Natural killer cell (primary cell): ENCODE measurements around the gene SEMA4G. TPM values are rescaled to one million over a fixed set of nuclear protein-coding genes. Genes with fewer than 3 reads are reported as not detected.
A peak's percentile ranks its signal among the peaks of the same experiment; 100 is the strongest.

Experiments
- ATAC-seq, 3 donors: fragments of 150-1000 bp in 2 of 3; fragments of 200-7000 bp in 1 of 3; cut with Tn5 transposase; 1 replicate in 1 of 3; 2 replicates in 2 of 3; pipeline ENCODE4 v1.10.0; 2021; ENCODE audit warnings: mild to moderate bottlenecking in 2 of 3, moderate library complexity in 2 of 3
- DNase-seq, 2 donors: peaks; one replicate each; pipeline versions ENCODE4 v3.0.0 to v3.0.0-alpha.2; 2013 to 2021; ENCODE audit warnings: mixed read lengths in 1 of 2
- H3K27ac ChIP-seq: one replicate; pipeline ENCODE4 v1.5.1; 2013; ENCODE audit warnings: mild to moderate bottlenecking, low read length
- H3K27me3 ChIP-seq: one replicate; pipeline ENCODE4 v1.6.1; 2013; ENCODE audit warnings: low read length; ENCODE audit not compliant: control insufficient read depth, insufficient read depth
- H3K36me3 ChIP-seq: one replicate; pipeline ENCODE4 v1.6.1; 2013; ENCODE audit warnings: low read length; ENCODE audit not compliant: control insufficient read depth, insufficient read depth
- H3K4me1 ChIP-seq: one replicate; pipeline ENCODE4 v1.6.1; 2013; ENCODE audit warnings: low read length; ENCODE audit not compliant: control insufficient read depth, insufficient read depth
- H3K4me3 ChIP-seq: one replicate; pipeline ENCODE4 v1.5.1; 2013; ENCODE audit warnings: low read length
- H3K9me3 ChIP-seq: one replicate; pipeline ENCODE4 v1.6.1; 2013; ENCODE audit warnings: low read length; ENCODE audit not compliant: control insufficient read depth, insufficient read depth
- H3K27ac Mint-ChIP-seq, 2 donors: one replicate each; pipeline ENCODE4 v1.8.0; 2022; ENCODE audit warnings: mild to moderate bottlenecking in 2 of 2, mixed read lengths in 2 of 2, moderate library complexity in 1 of 2
- H3K27me3 Mint-ChIP-seq, 2 donors: one replicate each; pipeline ENCODE4 v1.8.0; 2022; ENCODE audit warnings: low read depth in 2 of 2, mixed read lengths in 2 of 2
- H3K36me3 Mint-ChIP-seq: one replicate; pipeline ENCODE4 v1.8.0; 2022; ENCODE audit warnings: mixed read lengths
- H3K4me1 Mint-ChIP-seq, 2 donors: one replicate each; pipeline ENCODE4 v1.8.0; 2022; ENCODE audit warnings: mixed read lengths in 2 of 2
- H3K4me3 Mint-ChIP-seq: one replicate; pipeline ENCODE4 v1.8.0; 2022; ENCODE audit warnings: mild to moderate bottlenecking, moderate library complexity, mixed read lengths
- H3K9me3 Mint-ChIP-seq, 2 donors: one replicate each; pipeline ENCODE4 v1.8.0; 2022; ENCODE audit warnings: mixed read lengths in 2 of 2
- WGBS: methylation state at CpG from one replicate; pipeline ENCODE4 v1.1.7; 2013; ENCODE audit warnings: missing lambda C conversion rate; ENCODE audit not compliant: insufficient coverage; 5-methylcytosine and 5-hydroxymethylcytosine counted together
- intact Hi-C: fragments of 100-400 bp; cut with micrococcal nuclease; formaldehyde crosslinking; loops from one replicate; pipeline ENCODE4 v1.14.2; 2022
- total RNA-seq, 4 donors: library from RNA; stranded (reverse); fragments of 120-200 nt in 1 of 4; gene quantifications; one replicate each; pipeline versions ENCODE4 v1.2.3 to v1.2.4, GENCODE V29; 2013 to 2022
- TF ChIP-seq, protein P1 (sequence below): fragments of 200-600 bp; IDR thresholded peaks from one replicate; pipeline ENCODE4 v1.8.0; 2022; ENCODE audit warnings: antibody characterized with exemption

SEMA4G gene
- total RNA-seq, 3 donors from 2014 or later (not counting 1 experiment from before 2014, with no cell fraction given): 0.53 to 1.7 TPM; not detected in 1

DNA sequence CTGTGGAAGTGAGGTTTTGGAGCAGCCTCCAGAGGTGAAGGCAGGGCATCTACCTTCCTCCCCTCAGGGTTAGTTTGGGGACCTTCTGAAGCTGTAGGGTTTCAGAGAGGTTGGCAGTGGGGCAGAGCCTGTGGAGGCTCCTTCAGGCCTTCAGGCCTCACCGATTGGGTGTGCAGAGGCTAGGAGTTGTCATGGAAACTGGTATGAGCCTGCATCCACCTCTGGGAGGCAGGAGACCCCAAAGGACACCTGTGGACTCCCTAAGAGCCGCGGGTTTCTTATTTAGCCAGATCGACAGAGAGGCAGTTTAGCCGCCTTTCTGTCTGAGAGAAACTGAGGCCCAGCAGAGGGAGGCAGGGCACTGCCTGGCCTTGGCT is 32.3 kb downstream of the SEMA4G start:
- DNase-seq: no peak
- Mint-ChIP-seq H3K36me3 (no peaks in the 10 kb centered on the region), H3K27me3 (peaks cover 0 to 4% of the 10 kb centered on the region in 2 donors), H3K4me1 (peaks cover 14 to 28% of the 10 kb centered on the region in 2 donors), H3K4me3 (peak overlapping the region; percentile 79), H3K9me3 (no peaks in the 10 kb centered on the region), H3K27ac (no peak overlapping the region)
- Histone ChIP-seq H3K9me3 (no peaks in the 10 kb centered on the region), H3K27ac (no peak overlapping the region), H3K36me3 (peaks cover 2% of the 10 kb centered on the region), H3K27me3 (no peaks in the 10 kb centered on the region), H3K4me1 (peaks cover 29% of the 10 kb centered on the region), H3K4me3 (no peak overlapping the region)
- WGBS: 80% methylated on average over 5 of the region's 5 CpGs
- TF ChIP-seq, protein P1, sequence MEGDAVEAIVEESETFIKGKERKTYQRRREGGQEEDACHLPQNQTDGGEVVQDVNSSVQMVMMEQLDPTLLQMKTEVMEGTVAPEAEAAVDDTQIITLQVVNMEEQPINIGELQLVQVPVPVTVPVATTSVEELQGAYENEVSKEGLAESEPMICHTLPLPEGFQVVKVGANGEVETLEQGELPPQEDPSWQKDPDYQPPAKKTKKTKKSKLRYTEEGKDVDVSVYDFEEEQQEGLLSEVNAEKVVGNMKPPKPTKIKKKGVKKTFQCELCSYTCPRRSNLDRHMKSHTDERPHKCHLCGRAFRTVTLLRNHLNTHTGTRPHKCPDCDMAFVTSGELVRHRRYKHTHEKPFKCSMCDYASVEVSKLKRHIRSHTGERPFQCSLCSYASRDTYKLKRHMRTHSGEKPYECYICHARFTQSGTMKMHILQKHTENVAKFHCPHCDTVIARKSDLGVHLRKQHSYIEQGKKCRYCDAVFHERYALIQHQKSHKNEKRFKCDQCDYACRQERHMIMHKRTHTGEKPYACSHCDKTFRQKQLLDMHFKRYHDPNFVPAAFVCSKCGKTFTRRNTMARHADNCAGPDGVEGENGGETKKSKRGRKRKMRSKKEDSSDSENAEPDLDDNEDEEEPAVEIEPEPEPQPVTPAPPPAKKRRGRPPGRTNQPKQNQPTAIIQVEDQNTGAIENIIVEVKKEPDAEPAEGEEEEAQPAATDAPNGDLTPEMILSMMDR: no peak
- intact Hi-C loops: no loop called here
- no peak for ATAC-seq

DNA sequence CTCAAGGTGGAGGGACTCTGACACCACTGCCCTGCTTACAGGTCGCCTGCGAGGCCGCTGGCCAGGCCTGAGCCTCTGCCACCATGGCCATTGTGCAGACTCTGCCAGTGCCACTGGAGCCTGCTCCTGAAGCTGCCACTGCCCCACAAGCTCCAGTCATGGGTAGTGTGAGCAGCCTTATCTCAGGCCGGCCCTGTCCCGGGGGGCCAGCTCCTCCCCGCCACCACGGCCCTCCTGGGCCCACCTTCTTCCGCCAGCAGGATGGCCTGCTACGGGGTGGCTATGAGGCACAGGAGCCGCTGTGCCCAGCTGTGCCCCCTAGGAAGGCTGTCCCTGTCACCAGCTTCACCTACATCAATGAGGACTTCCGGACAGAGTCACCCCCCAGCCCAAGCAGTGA is 33.2 kb downstream of the SEMA4G start:
- ATAC-seq (no peak), DNase-seq (no peak)
- Mint-ChIP-seq H3K9me3 (no peaks in the 10 kb centered on the region), H3K36me3 (no peaks in the 10 kb centered on the region), H3K27me3 (peaks cover 0 to 4% of the 10 kb centered on the region in 2 donors), H3K4me3 (no peak overlapping the region), H3K4me1 (peaks cover 14 to 23% of the 10 kb centered on the region in 2 donors), H3K27ac (no peak overlapping the region)
- H3K27ac ChIP-seq: no peak overlapping the region
- H3K9me3 ChIP-seq: no peaks in the 10 kb centered on the region
- peaks cover 4% of the 10 kb centered on the region for H3K36me3 ChIP-seq
- TF ChIP-seq, protein P1: no peak
- intact Hi-C loops: no loop called here
- WGBS: 90% methylated on average over 11 of the region's 11 CpGs
- H3K27me3 ChIP-seq: no peaks in the 10 kb centered on the region
- peaks cover 27% of the 10 kb centered on the region for H3K4me1 ChIP-seq
- no peak overlapping the region for H3K4me3 ChIP-seq

DNA sequence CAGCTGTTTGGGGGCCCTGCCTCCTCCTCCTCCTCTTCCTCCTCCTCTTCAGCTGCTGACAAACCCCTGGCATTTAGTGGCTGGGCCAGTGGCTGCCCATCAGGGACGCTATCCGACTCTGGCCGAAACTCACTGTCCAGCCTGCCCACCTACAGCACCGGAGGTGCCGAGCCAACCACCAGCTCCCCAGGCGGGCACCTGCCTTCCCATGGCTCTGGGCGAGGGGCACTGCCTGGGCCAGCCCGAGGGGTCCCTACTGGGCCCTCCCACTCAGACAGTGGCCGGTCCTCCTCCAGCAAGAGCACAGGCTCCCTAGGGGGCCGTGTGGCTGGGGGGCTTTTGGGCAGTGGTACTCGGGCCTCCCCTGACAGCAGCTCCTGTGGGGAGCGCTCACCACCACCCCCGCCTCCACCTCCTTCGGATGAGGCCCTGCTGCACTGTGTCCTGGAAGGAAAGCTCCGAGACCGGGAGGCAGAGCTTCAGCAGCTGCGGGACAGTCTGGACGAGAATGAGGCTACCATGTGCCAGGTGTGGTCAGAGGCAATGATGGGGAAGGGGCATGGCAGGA is 34.4 kb downstream of the SEMA4G start:
- Histone ChIP-seq H3K27me3 (no peaks in the 10 kb centered on the region), H3K4me3 (no peak overlapping the region), H3K36me3 (peaks cover 4% of the 10 kb centered on the region), H3K9me3 (no peaks in the 10 kb centered on the region), H3K4me1 (peaks cover 14% of the 10 kb centered on the region), H3K27ac (no peak overlapping the region)
- no peak overlapping the region for H3K4me3 Mint-ChIP-seq
- ATAC-seq (no peak), DNase-seq (no peak)
- intact Hi-C loops: no loop called here
- peaks cover 0 to 4% of the 10 kb centered on the region in 2 donors for H3K27me3 Mint-ChIP-seq
- no peaks in the 10 kb centered on the region for H3K9me3 Mint-ChIP-seq
- 96% methylated on average over 18 of the region's 18 CpGs for WGBS
- H3K27ac Mint-ChIP-seq: no peak overlapping the region
- TF ChIP-seq, protein P1: no peak
- peaks cover 9 to 13% of the 10 kb centered on the region in 2 donors for H3K4me1 Mint-ChIP-seq
- no peaks in the 10 kb centered on the region for H3K36me3 Mint-ChIP-seq

DNA sequence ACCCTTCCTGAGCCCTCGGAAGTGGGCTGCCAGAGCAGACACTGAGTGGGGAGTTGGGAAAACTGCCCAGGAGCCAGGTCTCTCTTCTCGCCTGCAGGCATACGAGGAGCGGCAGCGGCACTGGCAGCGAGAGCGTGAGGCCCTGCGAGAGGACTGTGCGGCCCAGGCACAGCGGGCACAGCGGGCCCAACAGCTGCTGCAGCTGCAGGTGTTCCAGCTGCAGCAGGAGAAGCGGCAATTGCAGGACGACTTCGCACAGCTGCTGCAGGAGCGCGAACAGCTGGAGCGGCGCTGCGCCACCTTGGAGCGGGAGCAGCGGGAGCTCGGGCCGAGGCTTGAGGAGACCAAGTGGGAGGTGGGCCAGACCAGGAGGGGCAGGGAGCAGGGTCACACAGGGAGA is 36.1 kb downstream of the SEMA4G start:
- H3K36me3 ChIP-seq: peaks cover 4% of the 10 kb centered on the region
- H3K4me3 Mint-ChIP-seq: no peak overlapping the region
- H3K4me3 ChIP-seq: no peak overlapping the region
- H3K27ac ChIP-seq: no peak overlapping the region
- DNase-seq (no peak), ATAC-seq (no peak)
- TF ChIP-seq, protein P1: no peak
- no peaks in the 10 kb centered on the region for H3K9me3 Mint-ChIP-seq
- H3K9me3 ChIP-seq: no peaks in the 10 kb centered on the region
- H3K4me1 ChIP-seq: peaks cover 5% of the 10 kb centered on the region
- peaks cover 6 to 10% of the 10 kb centered on the region in 2 donors for H3K4me1 Mint-ChIP-seq
- no peaks in the 10 kb centered on the region for H3K36me3 Mint-ChIP-seq
- 97% methylated on average over 23 of the region's 23 CpGs for WGBS
- H3K27ac Mint-ChIP-seq: no peak overlapping the region
- H3K27me3 Mint-ChIP-seq: peaks cover 0 to 4% of the 10 kb centered on the region in 2 donors
- H3K27me3 ChIP-seq: no peaks in the 10 kb centered on the region
- intact Hi-C loops: no loop called here
